ENCODE data around the gene CHTF18. TPM values are rescaled to one million over a fixed set of nuclear protein-coding genes. Genes with fewer than 3 reads are reported as not detected.
"Not testable (repeated sequence)": the region's sequence is repeated elsewhere in the genome, so short reads cannot be mapped to it uniquely, and the experiment has no call there.

CHTF18 gene
- 6.6 TPM for total RNA-seq
- long read RNA-seq, partial matches to known transcripts = 3 of 11 reads
- long read RNA-seq, other reads (novel, unspliced or antisense) = 2 of 11 reads

- DNase-seq (peak; percentile 95), ATAC-seq (peak; percentile 94)
- intact Hi-C loops (cut with micrococcal nuclease) = no loop called here
These were observed at the start of gene CHTF18 for GRCh38 chr16:788399-789126. Gene CHTF18 (plus strand): TSS chr16:788620. CDS start chr16:788685, 65 bp downstream.

- intact Hi-C loops (cut with micrococcal nuclease) = no loop called here
- no peak for DNase-seq
- peak; percentile 2 for ATAC-seq
These were observed 48.6 kb upstream of the CHTF18 start for GRCh38 chr16:739560-740458.

GRCh38 chr16:740459-740763, 48.0 kb upstream of the CHTF18 start:
- peak; percentile 34 for ATAC-seq
- no peak for DNase-seq
- intact Hi-C loops (cut with micrococcal nuclease) = no loop called here

- intact Hi-C loops (cut with micrococcal nuclease) = no loop called here
- ATAC-seq (peak; percentile 95), DNase-seq (peak; percentile 94)
These were observed 47.5 kb upstream of the CHTF18 start, which contains the start of gene CIAO3 for GRCh38 chr16:740764-741505. Gene CIAO3 (minus strand): TSS chr16:740997. CDS start chr16:740985, 12 bp downstream.

DNA sequence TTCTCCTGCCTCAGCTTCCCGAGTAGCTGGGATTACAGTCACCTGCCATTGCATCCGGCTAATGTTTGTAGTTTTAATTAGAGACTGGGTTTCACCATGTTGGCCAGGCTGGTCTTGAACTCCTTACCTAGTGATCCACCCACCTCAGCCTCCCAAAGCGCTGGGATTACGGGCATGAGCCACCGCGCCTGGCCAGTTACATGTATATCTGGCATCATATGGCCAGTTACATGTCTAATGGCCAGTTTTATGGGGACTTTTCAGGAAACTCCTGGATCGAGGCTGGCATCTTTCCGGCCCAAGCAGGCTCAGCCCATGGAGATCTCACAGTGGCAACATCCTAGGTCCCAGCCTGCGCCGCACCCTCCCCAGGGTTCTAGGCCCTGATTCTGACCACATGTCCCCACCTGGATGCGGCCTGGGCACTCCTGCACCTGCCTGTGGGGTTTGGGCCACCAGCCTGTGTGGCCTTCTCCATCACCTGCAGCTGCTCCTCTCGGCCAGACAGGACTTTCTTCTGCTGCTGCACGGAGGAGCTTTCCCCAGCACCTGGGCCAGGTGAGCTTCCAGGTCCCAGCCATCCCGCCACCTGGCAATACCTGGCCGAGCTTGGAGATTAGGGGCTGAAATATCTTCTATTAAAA, 46.3 kb upstream of the CHTF18 start:
- intact Hi-C loops (cut with micrococcal nuclease) = no loop called here
- ATAC-seq (no peak), DNase-seq (no peak)

- intact Hi-C loops (cut with micrococcal nuclease); ATAC-seq; DNase-seq: not testable (repeated sequence)
These were observed 45.5 kb upstream of the CHTF18 start for GRCh38 chr16:742894-743293.

DNA sequence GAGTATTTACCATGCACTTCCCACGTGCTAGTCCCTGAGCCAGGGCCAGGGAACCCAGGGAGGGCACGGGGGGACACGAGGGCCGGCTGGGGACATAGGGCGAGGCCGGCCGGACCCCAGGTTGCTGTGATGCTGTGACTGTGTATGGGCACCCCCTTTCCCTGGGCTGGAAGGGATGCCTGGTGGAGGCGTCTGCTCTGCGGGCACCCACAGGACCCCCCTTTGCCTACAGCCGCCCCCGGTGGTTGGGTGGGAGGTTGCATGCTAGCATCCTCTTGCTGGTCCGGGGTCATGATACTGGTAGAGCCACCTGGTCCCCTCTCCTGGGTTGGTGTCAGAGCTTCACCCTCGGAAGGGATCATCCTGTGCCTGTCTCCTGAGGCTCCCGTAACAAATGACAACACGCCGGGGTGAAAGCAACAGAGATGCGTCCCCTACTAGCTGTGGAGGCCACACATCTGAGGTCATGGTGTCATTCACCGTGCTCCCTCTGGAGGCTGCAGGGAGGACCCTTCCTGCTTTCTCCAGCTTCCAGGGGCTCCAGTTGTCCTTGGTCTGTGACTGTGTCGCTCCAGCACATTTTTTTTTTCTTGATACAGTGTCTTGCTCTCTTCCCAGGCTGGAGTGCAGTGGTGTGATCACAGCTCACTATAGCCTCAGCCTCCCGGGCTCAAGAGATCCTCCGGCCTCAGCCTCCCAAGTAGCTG, 44.5 kb upstream of the CHTF18 start:
- intact Hi-C loops (cut with micrococcal nuclease) = no loop called here
- no peak for DNase-seq
- ATAC-seq = no peak

- DNase-seq (no peak), ATAC-seq (no peak)
- intact Hi-C loops (cut with micrococcal nuclease) = no loop called here
These were observed 42.7 kb upstream of the CHTF18 start for GRCh38 chr16:745739-746138.

- ATAC-seq (no peak), DNase-seq (no peak)
- intact Hi-C loops (cut with micrococcal nuclease) = no loop called here
These were observed 41.8 kb upstream of the CHTF18 start for GRCh38 chr16:746637-747036.

GRCh38 chr16:747978-748746, 40.3 kb upstream of the CHTF18 start:
- ATAC-seq = no peak
- intact Hi-C loops (cut with micrococcal nuclease) = no loop called here
- no peak for DNase-seq

DNA sequence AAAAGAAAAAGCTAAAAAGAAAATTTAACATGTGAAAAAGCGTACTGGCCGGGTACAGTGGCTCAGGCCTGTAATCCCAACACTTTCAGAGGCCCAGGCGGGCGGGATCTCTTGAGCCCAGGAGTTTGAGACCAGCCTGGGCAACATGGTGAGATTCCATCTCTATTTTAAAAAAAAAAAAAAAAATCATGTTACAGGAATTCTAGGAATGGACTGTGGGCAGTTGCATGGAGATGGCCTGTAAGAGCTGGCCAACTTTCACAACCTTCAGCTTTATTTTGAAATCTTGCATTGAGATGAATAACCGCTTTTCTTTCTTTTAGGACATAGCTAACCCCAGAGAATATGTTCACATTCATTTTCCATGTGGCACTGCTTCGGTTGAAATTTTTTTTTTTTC, 39.4 kb upstream of the CHTF18 start:
- DNase-seq = no peak
- intact Hi-C loops (cut with micrococcal nuclease) = no loop called here
- ATAC-seq = no peak

GRCh38 chr16:750485-750884, 37.9 kb upstream of the CHTF18 start:
- no peak for ATAC-seq
- intact Hi-C loops (cut with micrococcal nuclease) = no loop called here
- no peak for DNase-seq

- intact Hi-C loops (cut with micrococcal nuclease) = no loop called here
- ATAC-seq (peak; percentile 85), DNase-seq (peak; percentile 52)
These were observed 37.0 kb upstream of the CHTF18 start for GRCh38 chr16:751152-752006.

- DNase-seq (no peak), ATAC-seq (no peak)
- intact Hi-C loops (cut with micrococcal nuclease) = no loop called here
These were observed 36.5 kb upstream of the CHTF18 start for GRCh38 chr16:752007-752312.

GRCh38 chr16:754121-754607, 34.3 kb upstream of the CHTF18 start:
- DNase-seq; ATAC-seq; intact Hi-C loops (cut with micrococcal nuclease): not testable (repeated sequence)

GRCh38 chr16:754656-755055, 33.8 kb upstream of the CHTF18 start:
- ATAC-seq (peak; percentile 51), DNase-seq (no peak)
- intact Hi-C loops (cut with micrococcal nuclease) = no loop called here

DNA sequence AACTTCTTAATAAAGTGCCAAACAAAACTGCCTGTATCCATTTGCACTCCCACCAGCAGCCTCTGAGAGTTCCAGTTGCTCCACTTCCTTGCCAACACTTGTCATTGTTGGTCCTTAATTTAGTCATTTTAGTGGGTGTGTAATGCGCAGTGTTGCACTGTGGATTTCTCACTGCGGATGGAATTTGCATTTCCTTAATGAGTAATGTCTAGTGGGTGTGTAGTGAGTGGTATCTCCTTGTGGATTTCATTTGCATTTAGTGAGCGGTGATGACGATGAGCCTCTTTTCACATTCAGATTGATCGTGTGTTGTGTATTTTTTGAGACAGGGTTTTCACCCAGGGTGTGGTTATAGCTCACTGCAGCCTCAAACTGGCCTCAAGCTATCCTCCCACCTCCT, 32.0 kb upstream of the CHTF18 start:
- intact Hi-C loops (cut with micrococcal nuclease) = no loop called here
- DNase-seq (no peak), ATAC-seq (no peak)

Measured in left ventricle myocardium superior (tissue), 1 donor.